ENCODE data around the gene SLC6A18.

- TF ChIP-seq CTCF (IDR thresholded peaks at IDR 0.05; ENCODE audit: low read depth, low read length, poor library complexity, severe bottlenecking) = no peak
- no peak for TF ChIP-seq EZH2phosphoT487 (IDR thresholded peaks at IDR 0.05; ENCODE audit: borderline replicate concordance, low read length)
Measured at GRCh38 chr5:1288439-1289335, 63.5 kb downstream of the SLC6A18 start.
